Loucy (cell line): Measurements from ENCODE around the gene ZDHHC19.

Source experiments
- H2AFZ ChIP-seq: fragments of 200-600 bp; sonication (generic); 2 replicates; pipeline ENCODE4 v1.6.0; 2016; ENCODE audit warnings: antibody characterized with exemption, mild to moderate bottlenecking, low read length, moderate library complexity
- H3F3A ChIP-seq: fragments of 200-600 bp; 2 replicates; pipeline ENCODE4 v1.6.0; 2016; ENCODE audit warnings: antibody characterized with exemption, low read depth, mild to moderate bottlenecking
- H3K27me3 ChIP-seq: fragments of 200-600 bp; sonication (generic); 2 replicates; pipeline ENCODE4 v1.6.1; 2014; ENCODE audit warnings: low read length, mild to moderate bottlenecking; ENCODE audit not compliant: insufficient read depth, poor library complexity, severe bottlenecking
- H3K36me3 ChIP-seq: fragments of 200-600 bp; sonication (generic); 2 replicates; pipeline ENCODE4 v1.6.1; 2016; ENCODE audit warnings: low read length; ENCODE audit not compliant: insufficient read depth
- H3K4me1 ChIP-seq: fragments of 200-600 bp; sonication (generic); 2 replicates; pipeline ENCODE4 v1.5.1; 2014; ENCODE audit warnings: low read length, mild to moderate bottlenecking; ENCODE audit not compliant: insufficient read depth, poor library complexity, severe bottlenecking
- H3K4me2 ChIP-seq: fragments of 200-600 bp; sonication (generic); 2 replicates; pipeline ENCODE4 v1.6.0; 2014; ENCODE audit warnings: antibody characterized with exemption, low read length, low read depth, mild to moderate bottlenecking; ENCODE audit not compliant: poor library complexity, severe bottlenecking
- H3K4me3 ChIP-seq: fragments of 200-600 bp; sonication (generic); 2 replicates; pipeline ENCODE4 v1.5.1; 2014; ENCODE audit warnings: low read length, mild to moderate bottlenecking, mixed read lengths; ENCODE audit not compliant: poor library complexity, severe bottlenecking
- H3K79me2 ChIP-seq: fragments of 200-600 bp; sonication (generic); 2 replicates; pipeline ENCODE4 v1.6.1; 2014; ENCODE audit warnings: low read length; ENCODE audit not compliant: insufficient read depth
- H3K9ac ChIP-seq: fragments of 200-600 bp; sonication (generic); 2 replicates; pipeline ENCODE4 v1.6.0; 2014; ENCODE audit warnings: mild to moderate bottlenecking, low read depth, low read length, moderate library complexity; ENCODE audit not compliant: poor library complexity, severe bottlenecking
- H3K9me2 ChIP-seq: fragments of 200-600 bp; sonication (generic); replicated peaks from 2 replicates; pipeline ENCODE4 v1.6.1; 2016; ENCODE audit warnings: low read depth, low read length, mixed read lengths
- H3K9me3 ChIP-seq: fragments of 200-600 bp; sonication (generic); 2 replicates; pipeline ENCODE4 v1.6.1; 2014; ENCODE audit warnings: mild to moderate bottlenecking, antibody characterized with exemption, low read length, low read depth; ENCODE audit not compliant: insufficient read depth
- H4K20me1 ChIP-seq: fragments of 200-600 bp; sonication (generic); 2 replicates; pipeline ENCODE4 v1.6.0; 2014; ENCODE audit warnings: antibody characterized with exemption, low read length, mild to moderate bottlenecking; ENCODE audit not compliant: insufficient read depth, poor library complexity, severe bottlenecking
- EZH2phosphoT487 ChIP-seq: fragments of 200-600 bp; IDR thresholded peaks from 2 replicates; pipeline ENCODE4 v1.6.1; 2018; ENCODE audit warnings: antibody characterized with exemption, mild to moderate bottlenecking, moderate library complexity, borderline replicate concordance
- TF ChIP-seq, protein P1 (sequence below): fragments of 200-600 bp; sonication (generic); conservative IDR thresholded peaks from 2 replicates; pipeline ENCODE4 v1.5.1; 2014; ENCODE audit warnings: mild to moderate bottlenecking, antibody characterized with exemption, low read length

ZDHHC19 gene, protein sequence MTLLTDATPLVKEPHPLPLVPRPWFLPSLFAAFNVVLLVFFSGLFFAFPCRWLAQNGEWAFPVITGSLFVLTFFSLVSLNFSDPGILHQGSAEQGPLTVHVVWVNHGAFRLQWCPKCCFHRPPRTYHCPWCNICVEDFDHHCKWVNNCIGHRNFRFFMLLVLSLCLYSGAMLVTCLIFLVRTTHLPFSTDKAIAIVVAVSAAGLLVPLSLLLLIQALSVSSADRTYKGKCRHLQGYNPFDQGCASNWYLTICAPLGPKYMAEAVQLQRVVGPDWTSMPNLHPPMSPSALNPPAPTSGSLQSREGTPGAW

DNA sequence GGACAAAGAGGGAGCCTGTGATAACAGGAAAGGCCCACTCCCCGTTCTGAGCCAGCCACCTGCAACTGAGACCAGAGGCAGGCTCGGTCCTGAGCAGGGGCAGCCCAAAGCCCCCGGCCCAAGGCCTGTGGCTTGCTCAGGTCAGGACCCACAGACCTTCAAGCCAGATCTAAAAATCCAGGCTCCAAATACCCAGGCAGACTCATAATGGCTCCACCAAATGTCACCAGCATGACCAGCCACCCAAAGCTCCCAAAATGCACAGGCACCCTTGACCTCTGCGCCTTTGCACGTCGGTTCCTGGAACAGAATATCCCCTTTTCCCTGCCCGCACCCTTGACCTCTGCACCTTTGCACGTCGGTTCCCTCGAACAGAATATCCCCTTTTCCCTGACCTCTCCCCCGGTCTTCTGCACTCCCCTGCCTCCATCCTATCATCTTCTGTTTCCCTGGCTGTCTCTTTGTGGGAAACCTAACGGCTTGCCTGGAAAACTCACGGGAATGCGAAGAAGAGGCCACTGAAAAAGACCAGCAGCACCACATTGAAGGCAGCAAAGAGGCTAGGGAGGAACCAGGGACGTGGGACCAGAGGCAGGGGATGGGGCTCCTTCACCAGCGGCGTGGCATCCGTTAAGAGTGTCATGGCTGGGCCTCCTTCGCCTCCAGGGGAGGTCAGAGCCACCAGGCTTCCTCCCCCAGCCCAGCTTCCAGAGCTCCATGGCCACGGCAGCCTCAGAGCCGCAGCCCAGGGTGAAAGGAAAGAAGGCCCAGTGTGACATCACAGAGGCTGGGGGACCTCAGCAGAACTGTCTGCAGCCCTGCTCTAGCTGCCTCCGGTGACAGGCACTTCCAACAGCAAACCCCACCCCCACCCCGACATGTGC is at the start of gene ZDHHC19:
TSS of gene ZDHHC19 (minus strand) at position 728 of the 884 bp plus-strand sequence. CDS start at position 643, 85 bp downstream.
- no peak within 1 kb of the TSS for H3K4me3 ChIP-seq

DNA sequence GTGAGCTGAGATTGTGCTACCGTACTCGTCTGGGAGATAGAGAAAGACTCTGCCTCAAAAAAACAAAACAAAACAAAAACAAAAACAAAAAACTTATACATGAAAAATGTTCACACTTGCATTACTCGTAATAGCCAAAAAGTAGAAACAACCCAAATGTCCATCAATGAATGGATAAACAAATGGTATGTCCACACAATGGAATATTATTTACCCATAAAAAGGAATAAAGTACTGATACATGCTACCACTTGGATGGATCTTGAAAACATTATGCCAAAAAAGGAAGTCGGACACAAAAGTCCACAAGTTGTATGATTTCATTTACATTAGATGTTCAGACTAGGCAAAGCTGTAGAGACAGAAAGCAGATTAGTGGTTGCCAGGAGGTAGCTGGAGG is 49.6 kb upstream of the ZDHHC19 start:
- H3K4me3 ChIP-seq = no peak overlapping the region
- H3K9ac ChIP-seq = no peak overlapping the region
- peaks cover 27% of the 10 kb centered on the region; the same call in 1 of the 2 replicates for H3K36me3 ChIP-seq
- no peaks in the 10 kb centered on the region; the same call in 1 of the 2 replicates for H3K79me2 ChIP-seq
- no peaks in the 10 kb centered on the region for H3K4me1 ChIP-seq
- no peak overlapping the region for H2AFZ ChIP-seq
- H3K4me2 ChIP-seq = no peak overlapping the region
- no peaks in the 10 kb centered on the region; the same call in 1 of the 2 replicates for H3F3A ChIP-seq
- H3K27me3 ChIP-seq = no peaks in the 10 kb centered on the region
- H3K9me3 ChIP-seq = no peaks in the 10 kb centered on the region
- no peak for TF ChIP-seq EZH2phosphoT487
- TF ChIP-seq, protein P1, sequence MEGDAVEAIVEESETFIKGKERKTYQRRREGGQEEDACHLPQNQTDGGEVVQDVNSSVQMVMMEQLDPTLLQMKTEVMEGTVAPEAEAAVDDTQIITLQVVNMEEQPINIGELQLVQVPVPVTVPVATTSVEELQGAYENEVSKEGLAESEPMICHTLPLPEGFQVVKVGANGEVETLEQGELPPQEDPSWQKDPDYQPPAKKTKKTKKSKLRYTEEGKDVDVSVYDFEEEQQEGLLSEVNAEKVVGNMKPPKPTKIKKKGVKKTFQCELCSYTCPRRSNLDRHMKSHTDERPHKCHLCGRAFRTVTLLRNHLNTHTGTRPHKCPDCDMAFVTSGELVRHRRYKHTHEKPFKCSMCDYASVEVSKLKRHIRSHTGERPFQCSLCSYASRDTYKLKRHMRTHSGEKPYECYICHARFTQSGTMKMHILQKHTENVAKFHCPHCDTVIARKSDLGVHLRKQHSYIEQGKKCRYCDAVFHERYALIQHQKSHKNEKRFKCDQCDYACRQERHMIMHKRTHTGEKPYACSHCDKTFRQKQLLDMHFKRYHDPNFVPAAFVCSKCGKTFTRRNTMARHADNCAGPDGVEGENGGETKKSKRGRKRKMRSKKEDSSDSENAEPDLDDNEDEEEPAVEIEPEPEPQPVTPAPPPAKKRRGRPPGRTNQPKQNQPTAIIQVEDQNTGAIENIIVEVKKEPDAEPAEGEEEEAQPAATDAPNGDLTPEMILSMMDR = no peak
- H4K20me1 ChIP-seq = no peaks in the 10 kb centered on the region
- no peaks in the 10 kb centered on the region for H3K9me2 ChIP-seq

More for the DNA sequence above, at the start of gene ZDHHC19:
- no peak for TF ChIP-seq EZH2phosphoT487
- TF ChIP-seq, protein P1 = no peak
- Histone ChIP-seq H3K9me3 (no peaks in the 10 kb centered on the region), H3K9me2 (no peaks in the 10 kb centered on the region), H2AFZ (no peak within 1 kb of the TSS), H3K27me3 (no peaks in the 10 kb centered on the region), H3K36me3 (no peaks in the 10 kb centered on the region), H3K4me1 (no peaks in the 10 kb centered on the region), H3K4me2 (no peak within 1 kb of the TSS), H3F3A (no peaks in the 10 kb centered on the region), H4K20me1 (no peaks in the 10 kb centered on the region), H3K9ac (no peak within 1 kb of the TSS), H3K79me2 (no peaks in the 10 kb centered on the region)

DNA sequence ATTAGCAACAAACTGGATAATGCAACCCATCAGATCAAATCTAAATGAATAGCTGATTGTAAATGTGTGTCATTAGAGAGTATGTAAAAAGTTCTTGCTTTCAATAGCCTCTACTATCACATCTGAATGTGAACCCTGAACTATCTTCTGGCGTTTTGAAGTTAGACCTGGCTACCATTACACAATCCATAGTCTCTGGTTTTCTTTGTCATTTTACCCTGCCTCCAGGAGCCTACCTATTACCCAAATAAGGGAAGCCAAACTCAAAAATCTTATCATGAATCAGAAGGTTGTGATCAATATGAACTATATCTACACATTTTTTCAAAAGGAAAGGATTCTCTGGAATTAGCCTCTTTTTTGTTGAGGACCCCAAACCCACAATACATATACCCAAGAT is 44.6 kb upstream of the ZDHHC19 start:
- no peaks in the 10 kb centered on the region for H3K27me3 ChIP-seq
- no peaks in the 10 kb centered on the region for H3K4me1 ChIP-seq
- H3K9me3 ChIP-seq = no peaks in the 10 kb centered on the region
- H3K9me2 ChIP-seq = no peaks in the 10 kb centered on the region
- peaks cover 22% of the 10 kb centered on the region; the same call in 1 of the 2 replicates for H3K36me3 ChIP-seq
- H3K4me3 ChIP-seq = no peak overlapping the region
- H4K20me1 ChIP-seq = no peaks in the 10 kb centered on the region
- H3K9ac ChIP-seq = no peak overlapping the region
- no peaks in the 10 kb centered on the region for H3F3A ChIP-seq
- no peak overlapping the region for H2AFZ ChIP-seq
- TF ChIP-seq, protein P1 = no peak
- TF ChIP-seq EZH2phosphoT487 = no peak
- no peak overlapping the region for H3K4me2 ChIP-seq
- no peaks in the 10 kb centered on the region; the same call in 1 of the 2 replicates for H3K79me2 ChIP-seq
